ENCODE results near the gene MLXIPL.
"Not testable (repeated sequence)": the region's sequence is repeated elsewhere in the genome, so short reads cannot be mapped to it uniquely, and the experiment has no call there.

MLXIPL gene

GRCh38 chr7:73628504-73628903 is 4.2 kb upstream of the MLXIPL start:
- Histone ChIP-seq H3K9ac (ENCODE audit: low read length in 5 of 5) (no peak overlapping the region), H3K27ac (ENCODE audit: low read depth, low read length) (no peak overlapping the region), H3K9me3 (ENCODE audit: control insufficient read depth in 5 of 5, low read length in 5 of 5) (no peaks in the 10 kb centered on the region), H3K4me3 (ENCODE audit: low read depth in 1 of 5, low read length in 5 of 5) (no peak overlapping the region), H3K36me3 (ENCODE audit: control insufficient read depth in 5 of 5, insufficient read depth in 5 of 5, low read length in 5 of 5) (no peaks in the 10 kb centered on the region), H3K4me1 (ENCODE audit: control insufficient read depth in 5 of 5, insufficient read depth in 5 of 5, low read length in 5 of 5) (peaks cover 5 to 20% (median 16%) of the 10 kb centered on the region in 5 donors), H3K27me3 (ENCODE audit: control insufficient read depth in 5 of 5, insufficient read depth in 4 of 5, low read length in 5 of 5) (peaks cover 0 to 27% (median 0%) of the 10 kb centered on the region in 5 donors)

DNA sequence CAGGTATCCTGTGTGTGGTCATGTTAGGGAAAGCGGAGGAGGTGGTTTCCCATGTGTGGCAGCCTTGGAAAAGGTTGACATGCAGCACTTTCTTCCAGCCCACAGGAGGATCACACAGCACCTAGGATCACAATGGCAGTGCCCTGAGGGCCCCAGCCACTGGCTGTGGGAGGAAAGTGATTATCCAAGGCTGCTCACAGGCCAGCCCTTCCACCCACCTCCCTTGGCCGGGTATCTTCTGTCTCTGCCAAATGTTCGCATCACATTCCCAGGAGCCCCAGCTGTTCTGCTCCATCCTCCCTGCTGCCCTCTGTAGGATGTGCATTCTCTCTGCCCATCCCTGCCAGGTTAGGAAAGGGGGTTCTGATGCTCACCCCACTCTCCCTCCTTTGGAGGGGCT is 2.5 kb upstream of the MLXIPL start:
- H3K27me3 ChIP-seq (ENCODE audit: control insufficient read depth in 5 of 5, insufficient read depth in 4 of 5, low read length in 5 of 5): peaks cover 0 to 32% (median 8%) of the 10 kb centered on the region in 5 donors

DNA sequence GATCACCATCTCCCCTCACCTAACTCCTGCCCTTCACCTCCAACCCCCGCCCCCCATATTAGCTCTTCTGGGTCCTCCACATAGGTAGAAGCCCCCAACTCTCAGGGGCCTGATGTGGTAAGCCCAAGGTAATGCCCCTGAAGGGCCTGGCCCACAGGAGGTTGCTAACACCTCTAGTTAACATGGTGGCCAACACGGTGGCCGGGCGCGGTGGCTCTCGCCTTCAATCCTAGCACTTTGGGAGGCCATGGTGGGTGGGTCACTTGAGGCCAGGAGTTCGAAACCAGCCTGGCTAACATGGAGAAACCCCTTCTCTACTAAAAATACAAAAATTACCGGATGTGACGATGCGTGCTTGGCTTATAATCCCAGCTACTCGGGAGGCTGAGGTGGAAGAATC is 954 bp upstream of the MLXIPL start:
- no peaks in the 10 kb centered on the region for H3K9me3 ChIP-seq (ENCODE audit: control insufficient read depth in 5 of 5, low read length in 5 of 5)
- H3K9ac ChIP-seq (ENCODE audit: low read length in 5 of 5): no peak overlapping the region
- peaks cover 5 to 40% (median 28%) of the 10 kb centered on the region in 5 donors for H3K4me1 ChIP-seq (ENCODE audit: control insufficient read depth in 5 of 5, insufficient read depth in 5 of 5, low read length in 5 of 5)
- H3K27me3 ChIP-seq (ENCODE audit: control insufficient read depth in 5 of 5, insufficient read depth in 4 of 5, low read length in 5 of 5): peaks cover 0 to 32% (median 10%) of the 10 kb centered on the region in 5 donors
- H3K36me3 ChIP-seq (ENCODE audit: control insufficient read depth in 5 of 5, insufficient read depth in 5 of 5, low read length in 5 of 5): no peaks in the 10 kb centered on the region
- no peak overlapping the region for H3K4me3 ChIP-seq (ENCODE audit: low read depth in 1 of 5, low read length in 5 of 5)
- no peak overlapping the region for H3K27ac ChIP-seq (ENCODE audit: low read depth, low read length)

More for the DNA sequence above, 2.5 kb upstream of the MLXIPL start:
- Histone ChIP-seq H3K9ac (ENCODE audit: low read length in 5 of 5) (no peak overlapping the region), H3K27ac (ENCODE audit: low read depth, low read length) (no peak overlapping the region), H3K4me3 (ENCODE audit: low read depth in 1 of 5, low read length in 5 of 5) (no peak overlapping the region), H3K4me1 (ENCODE audit: control insufficient read depth in 5 of 5, insufficient read depth in 5 of 5, low read length in 5 of 5) (peaks cover 5 to 31% (median 26%) of the 10 kb centered on the region in 5 donors), H3K9me3 (ENCODE audit: control insufficient read depth in 5 of 5, low read length in 5 of 5) (no peaks in the 10 kb centered on the region), H3K36me3 (ENCODE audit: control insufficient read depth in 5 of 5, insufficient read depth in 5 of 5, low read length in 5 of 5) (no peaks in the 10 kb centered on the region)

DNA sequence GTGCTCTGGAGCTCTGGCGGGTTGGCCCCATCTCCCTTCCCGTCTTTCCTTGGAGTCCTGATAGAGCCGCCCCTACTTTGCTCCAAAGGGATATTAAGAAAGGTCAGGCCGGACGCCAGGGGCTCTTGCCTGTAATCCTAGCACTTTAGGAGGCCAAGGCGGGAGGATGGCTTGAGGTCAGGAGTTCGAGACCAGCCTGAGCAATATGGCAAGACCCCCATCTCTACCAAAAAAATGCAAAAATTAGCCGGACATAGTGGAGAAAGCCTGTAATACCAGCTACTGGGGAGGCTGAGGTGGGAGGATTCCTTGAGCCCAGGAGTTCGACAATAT is 313 bp upstream of the MLXIPL start:
- H3K9me3 ChIP-seq (ENCODE audit: control insufficient read depth in 5 of 5, low read length in 5 of 5): no peaks in the 10 kb centered on the region
- H3K36me3 ChIP-seq (ENCODE audit: control insufficient read depth in 5 of 5, insufficient read depth in 5 of 5, low read length in 5 of 5): no peaks in the 10 kb centered on the region
- H3K4me1 ChIP-seq (ENCODE audit: control insufficient read depth in 5 of 5, insufficient read depth in 5 of 5, low read length in 5 of 5): peaks cover 5 to 40% (median 28%) of the 10 kb centered on the region in 5 donors
- H3K4me3 ChIP-seq (ENCODE audit: low read depth in 1 of 5, low read length in 5 of 5): peak overlapping the region in 2 of 5 donors; percentile 67 to 80
- no peak overlapping the region for H3K9ac ChIP-seq (ENCODE audit: low read length in 5 of 5)
- peaks cover 0 to 32% (median 10%) of the 10 kb centered on the region in 5 donors for H3K27me3 ChIP-seq (ENCODE audit: control insufficient read depth in 5 of 5, insufficient read depth in 4 of 5, low read length in 5 of 5)
- no peak overlapping the region for H3K27ac ChIP-seq (ENCODE audit: low read depth, low read length)

DNA sequence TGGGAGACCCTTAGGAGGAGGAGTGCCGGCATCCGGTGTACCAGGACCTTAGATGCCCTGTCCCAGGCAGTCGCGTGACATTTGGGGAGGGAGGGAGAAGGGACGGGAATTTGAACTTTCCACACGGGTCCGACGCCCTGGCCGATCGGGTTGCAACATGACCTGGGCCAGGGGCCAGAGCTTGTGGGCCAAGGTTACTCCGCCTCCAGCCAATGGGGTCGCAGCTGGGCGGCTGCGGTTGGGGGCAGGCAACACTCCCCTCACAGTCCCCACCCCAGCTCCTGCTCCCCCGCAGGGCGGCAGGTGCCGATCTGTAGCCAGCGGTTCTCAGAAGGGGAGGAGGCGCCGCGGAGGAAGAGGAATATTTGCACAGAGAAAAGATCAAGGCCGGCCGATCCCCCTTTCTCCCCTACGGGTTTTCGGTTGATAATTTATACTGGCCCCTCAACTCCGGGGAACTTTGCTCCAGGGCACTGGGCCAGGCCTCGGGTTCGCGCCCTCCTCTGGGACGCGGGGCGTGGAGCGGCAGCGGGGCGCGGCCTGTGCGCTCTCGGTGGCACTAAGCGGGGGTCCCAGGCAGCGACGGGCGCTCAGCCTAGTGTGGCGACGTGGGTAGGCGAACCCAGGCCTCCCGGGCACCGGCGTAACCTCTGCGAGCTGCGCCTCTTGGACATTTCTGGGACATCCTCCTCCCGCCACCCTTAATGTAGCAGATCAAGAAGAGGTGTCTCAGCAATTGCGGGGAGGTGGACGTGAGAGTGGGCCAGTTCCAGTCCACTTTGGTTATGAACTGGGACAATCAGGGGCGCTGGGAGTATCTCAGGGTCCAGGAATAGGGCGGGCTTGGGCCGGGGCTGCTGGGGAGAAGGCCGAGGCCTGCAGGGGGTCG is 1.2 kb downstream of the MLXIPL start:
- peaks cover 0 to 32% (median 10%) of the 10 kb centered on the region in 5 donors for H3K27me3 ChIP-seq (ENCODE audit: control insufficient read depth in 5 of 5, insufficient read depth in 4 of 5, low read length in 5 of 5)
- H3K27ac ChIP-seq (ENCODE audit: low read depth, low read length): peak overlapping the region; percentile 91
- no peaks in the 10 kb centered on the region for H3K9me3 ChIP-seq (ENCODE audit: control insufficient read depth in 5 of 5, low read length in 5 of 5)
- peaks cover 5 to 53% (median 37%) of the 10 kb centered on the region in 5 donors for H3K4me1 ChIP-seq (ENCODE audit: control insufficient read depth in 5 of 5, insufficient read depth in 5 of 5, low read length in 5 of 5)
- H3K4me3 ChIP-seq (ENCODE audit: low read depth in 1 of 5, low read length in 5 of 5): peak overlapping the region; percentile 63 to 90 (median 73)
- peaks cover 0 to 5% (median 0%) of the 10 kb centered on the region in 5 donors for H3K36me3 ChIP-seq (ENCODE audit: control insufficient read depth in 5 of 5, insufficient read depth in 5 of 5, low read length in 5 of 5)
- peak overlapping the region; percentile 16 to 94 (median 76) for H3K9ac ChIP-seq (ENCODE audit: low read length in 5 of 5)

GRCh38 chr7:73622527-73622908 is 1.8 kb downstream of the MLXIPL start:
- peaks cover 5 to 56% (median 37%) of the 10 kb centered on the region in 5 donors for H3K4me1 ChIP-seq (ENCODE audit: control insufficient read depth in 5 of 5, insufficient read depth in 5 of 5, low read length in 5 of 5)
- H3K27me3 ChIP-seq (ENCODE audit: control insufficient read depth in 5 of 5, insufficient read depth in 4 of 5, low read length in 5 of 5): peaks cover 0 to 29% (median 7%) of the 10 kb centered on the region in 5 donors
- H3K9ac ChIP-seq (ENCODE audit: low read length in 5 of 5): peak overlapping the region in 3 of 5 donors; percentile 16 to 94 (median 92)
- peaks cover 0 to 5% (median 0%) of the 10 kb centered on the region in 5 donors for H3K36me3 ChIP-seq (ENCODE audit: control insufficient read depth in 5 of 5, insufficient read depth in 5 of 5, low read length in 5 of 5)
- H3K4me3 ChIP-seq (ENCODE audit: low read depth in 1 of 5, low read length in 5 of 5): peak overlapping the region; percentile 58 to 90 (median 67)
- H3K27ac ChIP-seq (ENCODE audit: low read depth, low read length): peak overlapping the region; percentile 91
- H3K9me3 ChIP-seq (ENCODE audit: control insufficient read depth in 5 of 5, low read length in 5 of 5): no peaks in the 10 kb centered on the region

- Histone ChIP-seq H3K27ac (ENCODE audit: low read depth, low read length) (peak overlapping the region; percentile 57), H3K27me3 (ENCODE audit: control insufficient read depth in 5 of 5, insufficient read depth in 4 of 5, low read length in 5 of 5) (peaks cover 0 to 24% (median 6%) of the 10 kb centered on the region in 5 donors), H3K9ac (ENCODE audit: low read length in 5 of 5) (no peak overlapping the region), H3K4me3 (ENCODE audit: low read depth in 1 of 5, low read length in 5 of 5) (no peak overlapping the region), H3K9me3 (ENCODE audit: control insufficient read depth in 5 of 5, low read length in 5 of 5) (no peaks in the 10 kb centered on the region), H3K4me1 (ENCODE audit: control insufficient read depth in 5 of 5, insufficient read depth in 5 of 5, low read length in 5 of 5) (peaks cover 0 to 55% (median 32%) of the 10 kb centered on the region in 5 donors), H3K36me3 (ENCODE audit: control insufficient read depth in 5 of 5, insufficient read depth in 5 of 5, low read length in 5 of 5) (peaks cover 0 to 9% (median 4%) of the 10 kb centered on the region in 5 donors)
Observed at GRCh38 chr7:73621168-73622063, 2.9 kb downstream of the MLXIPL start.

- not testable (repeated sequence) for H3K27ac ChIP-seq (ENCODE audit: low read depth, low read length); H3K9ac ChIP-seq (ENCODE audit: low read length in 5 of 5); H3K4me3 ChIP-seq (ENCODE audit: low read depth in 1 of 5, low read length in 5 of 5); H3K9me3 ChIP-seq (ENCODE audit: control insufficient read depth in 5 of 5, low read length in 5 of 5)
- Histone ChIP-seq H3K36me3 (ENCODE audit: control insufficient read depth in 5 of 5, insufficient read depth in 5 of 5, low read length in 5 of 5) (peaks cover 0 to 16% (median 10%) of the 10 kb centered on the region in 5 donors), H3K27me3 (ENCODE audit: control insufficient read depth in 5 of 5, insufficient read depth in 4 of 5, low read length in 5 of 5) (peaks cover 0 to 16% (median 6%) of the 10 kb centered on the region in 5 donors), H3K4me1 (ENCODE audit: control insufficient read depth in 5 of 5, insufficient read depth in 5 of 5, low read length in 5 of 5) (peaks cover 2 to 65% (median 39%) of the 10 kb centered on the region in 5 donors)
Observed at GRCh38 chr7:73619394-73619793, 4.9 kb downstream of the MLXIPL start.

- no peak overlapping the region for H3K4me3 ChIP-seq (ENCODE audit: low read depth in 1 of 5, low read length in 5 of 5)
- peaks cover 0 to 11% (median 3%) of the 10 kb centered on the region in 5 donors for H3K27me3 ChIP-seq (ENCODE audit: control insufficient read depth in 5 of 5, insufficient read depth in 4 of 5, low read length in 5 of 5)
- H3K9ac ChIP-seq (ENCODE audit: low read length in 5 of 5): peak overlapping the region in 2 of 5 donors; percentile 16 to 62
- no peak overlapping the region for H3K27ac ChIP-seq (ENCODE audit: low read depth, low read length)
- peaks cover 0 to 20% (median 13%) of the 10 kb centered on the region in 5 donors for H3K36me3 ChIP-seq (ENCODE audit: control insufficient read depth in 5 of 5, insufficient read depth in 5 of 5, low read length in 5 of 5)
- H3K9me3 ChIP-seq (ENCODE audit: control insufficient read depth in 5 of 5, low read length in 5 of 5): no peaks in the 10 kb centered on the region
- H3K4me1 ChIP-seq (ENCODE audit: control insufficient read depth in 5 of 5, insufficient read depth in 5 of 5, low read length in 5 of 5): peaks cover 2 to 68% (median 39%) of the 10 kb centered on the region in 5 donors
Observed at GRCh38 chr7:73618538-73618937, 5.8 kb downstream of the MLXIPL start.
